ENCODE results near the gene C6orf52. TPM values are rescaled to one million over a fixed set of nuclear protein-coding genes. Genes with fewer than 3 reads are reported as not detected.

Gene C6orf52
- total and polyA plus RNA-seq, 9 of the 15 experiments (the other 6 are each of a cell fraction or from before 2014, with no cell fraction given), result 6.7 to 37.0 (median 11.1) TPM

DNA sequence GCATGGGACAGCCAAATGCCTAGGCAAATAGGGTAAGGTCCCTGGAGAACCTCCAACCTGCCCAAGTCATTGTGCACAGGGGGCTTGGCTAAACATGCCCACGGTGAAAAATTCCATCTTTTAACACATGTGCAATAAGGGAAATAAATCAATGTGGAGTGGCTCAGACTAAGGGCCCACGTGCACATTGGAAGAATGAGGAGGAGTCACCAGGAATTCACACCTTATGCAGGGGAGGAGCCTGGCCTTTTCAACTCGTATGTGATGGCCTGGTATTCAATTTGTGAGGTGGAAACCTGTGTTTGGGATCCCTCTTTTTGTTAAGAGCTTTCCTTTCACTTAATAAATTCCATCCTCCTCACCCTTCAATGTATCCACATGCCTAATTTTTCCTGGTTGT, 12.6 kb downstream of the C6orf52 start (continued):
- TF ChIP-seq, protein P1, sequence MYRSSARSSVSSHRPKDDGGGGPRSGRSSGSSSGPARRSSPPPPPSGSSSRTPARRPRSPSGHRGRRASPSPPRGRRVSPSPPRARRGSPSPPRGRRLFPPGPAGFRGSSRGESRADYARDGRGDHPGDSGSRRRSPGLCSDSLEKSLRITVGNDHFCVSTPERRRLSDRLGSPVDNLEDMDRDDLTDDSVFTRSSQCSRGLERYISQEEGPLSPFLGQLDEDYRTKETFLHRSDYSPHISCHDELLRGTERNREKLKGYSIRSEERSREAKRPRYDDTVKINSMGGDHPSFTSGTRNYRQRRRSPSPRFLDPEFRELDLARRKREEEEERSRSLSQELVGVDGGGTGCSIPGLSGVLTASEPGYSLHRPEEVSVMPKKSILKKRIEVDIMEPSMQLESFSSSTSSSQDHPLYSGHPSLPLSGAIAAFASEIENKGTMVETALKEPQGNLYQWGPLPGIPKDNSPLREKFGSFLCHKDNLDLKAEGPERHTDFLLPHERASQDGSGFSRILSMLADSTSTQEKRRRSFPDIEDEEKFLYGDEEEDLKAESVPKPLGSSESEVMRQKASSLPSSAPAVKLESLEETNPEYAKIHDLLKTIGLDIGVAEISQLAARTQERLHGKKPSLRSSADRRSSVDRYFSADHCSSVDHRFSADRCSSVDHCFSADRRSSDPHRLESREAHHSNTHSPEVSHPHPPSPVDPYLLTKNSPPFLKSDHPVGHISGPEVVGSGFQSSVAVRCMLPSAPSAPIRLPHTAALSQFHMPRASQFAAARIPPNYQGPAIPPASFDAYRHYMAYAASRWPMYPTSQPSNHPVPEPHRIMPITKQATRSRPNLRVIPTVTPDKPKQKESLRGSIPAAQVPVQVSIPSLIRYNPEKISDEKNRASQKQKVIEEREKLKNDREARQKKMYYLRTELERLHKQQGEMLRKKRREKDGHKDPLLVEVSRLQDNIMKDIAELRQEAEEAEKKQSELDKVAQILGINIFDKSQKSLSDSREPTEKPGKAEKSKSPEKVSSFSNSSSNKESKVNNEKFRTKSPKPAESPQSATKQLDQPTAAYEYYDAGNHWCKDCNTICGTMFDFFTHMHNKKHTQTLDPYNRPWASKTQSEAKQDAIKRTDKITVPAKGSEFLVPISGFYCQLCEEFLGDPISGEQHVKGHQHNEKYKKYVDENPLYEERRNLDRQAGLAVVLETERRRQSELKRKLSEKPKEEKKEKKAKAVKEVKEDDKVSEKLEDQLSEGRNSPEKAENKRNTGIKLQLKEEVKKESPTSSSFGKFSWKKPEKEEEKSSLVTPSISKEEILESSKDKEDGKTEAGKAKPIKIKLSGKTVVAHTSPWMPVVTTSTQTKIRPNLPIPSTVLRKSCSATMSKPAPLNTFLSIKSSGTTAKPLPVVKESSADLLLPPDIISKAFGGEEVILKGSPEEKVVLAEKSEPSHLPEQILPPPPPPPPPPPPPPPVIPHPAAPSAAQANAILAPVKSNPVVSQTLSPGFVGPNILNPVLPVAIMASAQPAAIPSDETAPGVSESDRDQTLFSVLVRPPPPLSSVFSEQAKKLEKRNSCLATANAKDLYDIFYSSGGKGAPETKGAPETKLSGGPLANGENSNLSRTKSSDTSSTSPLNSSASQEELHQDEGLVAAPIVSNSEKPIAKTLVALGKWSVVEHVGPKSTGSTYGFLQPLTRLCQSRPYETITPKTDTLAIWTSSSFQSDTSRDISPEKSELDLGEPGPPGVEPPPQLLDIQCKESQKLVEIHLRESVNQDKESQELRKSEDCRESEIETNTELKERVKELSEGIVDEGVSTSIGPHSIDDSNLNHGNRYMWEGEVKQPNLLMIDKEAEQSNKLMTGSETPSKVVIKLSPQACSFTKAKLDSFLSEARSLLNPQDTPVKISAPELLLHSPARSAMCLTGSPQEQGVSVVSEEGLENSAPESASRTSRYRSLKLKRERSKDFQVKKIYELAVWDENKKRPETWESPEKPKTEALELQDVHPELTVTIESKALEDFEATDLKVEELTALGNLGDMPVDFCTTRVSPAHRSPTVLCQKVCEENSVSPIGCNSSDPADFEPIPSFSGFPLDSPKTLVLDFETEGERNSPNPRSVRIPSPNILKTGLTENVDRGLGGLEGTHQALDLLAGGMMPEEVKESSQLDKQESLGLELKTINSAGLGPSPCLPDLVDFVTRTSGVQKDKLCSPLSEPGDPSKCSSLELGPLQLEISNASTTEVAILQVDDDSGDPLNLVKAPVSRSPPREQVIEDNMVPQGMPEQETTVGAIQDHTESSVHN (IDR thresholded peaks at IDR 0.05; ENCODE audit: borderline replicate concordance in 1 of 2, low read depth in 1 of 2), result no peak
- TF ChIP-seq NR2C2 (CRISPR knock-in tag; IDR thresholded peaks at IDR 0.05) (no peak), NR2C2 (tag; IDR thresholded peaks at IDR 0.05) (no peak), MYBL2 (IDR thresholded peaks at IDR 0.05; ENCODE audit: low read depth) (no peak), MYBL2 (CRISPR knock-in tag; IDR thresholded peaks at IDR 0.05; ENCODE audit: borderline replicate concordance) (no peak)
